GM12874 (cell line): ENCODE measurements around the gene ATG5.

Source experiments
- TF ChIP-seq, protein P1 (sequence below): IDR thresholded peaks from 2 replicates; pipeline ENCODE4 v1.5.1; 2011; ENCODE audit warnings: low read depth, mild to moderate bottlenecking, control low read depth, low read length, moderate library complexity; ENCODE audit not compliant: insufficient read depth

The ATG5 gene

DNA sequence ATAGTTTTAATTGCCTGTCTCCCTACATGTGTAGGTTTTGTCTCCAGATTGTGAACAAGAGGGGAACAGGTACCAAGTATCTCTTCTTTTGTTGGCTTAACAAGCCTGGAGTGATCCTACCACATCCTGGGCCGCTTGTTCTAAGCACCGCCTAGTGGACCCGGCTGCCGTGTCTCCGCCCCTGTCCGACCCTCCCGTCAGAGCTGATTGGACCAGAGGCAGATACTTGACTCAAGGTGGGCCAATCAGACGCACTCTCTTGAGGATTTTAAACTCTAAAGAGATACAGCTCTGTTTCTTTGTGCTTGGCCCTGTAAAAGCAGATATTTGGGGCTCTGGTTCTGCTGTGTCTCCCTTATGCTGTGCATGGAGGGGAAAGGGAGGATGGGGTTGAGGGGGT is 171.2 kb downstream of the ATG5 start:
- TF ChIP-seq, protein P1, sequence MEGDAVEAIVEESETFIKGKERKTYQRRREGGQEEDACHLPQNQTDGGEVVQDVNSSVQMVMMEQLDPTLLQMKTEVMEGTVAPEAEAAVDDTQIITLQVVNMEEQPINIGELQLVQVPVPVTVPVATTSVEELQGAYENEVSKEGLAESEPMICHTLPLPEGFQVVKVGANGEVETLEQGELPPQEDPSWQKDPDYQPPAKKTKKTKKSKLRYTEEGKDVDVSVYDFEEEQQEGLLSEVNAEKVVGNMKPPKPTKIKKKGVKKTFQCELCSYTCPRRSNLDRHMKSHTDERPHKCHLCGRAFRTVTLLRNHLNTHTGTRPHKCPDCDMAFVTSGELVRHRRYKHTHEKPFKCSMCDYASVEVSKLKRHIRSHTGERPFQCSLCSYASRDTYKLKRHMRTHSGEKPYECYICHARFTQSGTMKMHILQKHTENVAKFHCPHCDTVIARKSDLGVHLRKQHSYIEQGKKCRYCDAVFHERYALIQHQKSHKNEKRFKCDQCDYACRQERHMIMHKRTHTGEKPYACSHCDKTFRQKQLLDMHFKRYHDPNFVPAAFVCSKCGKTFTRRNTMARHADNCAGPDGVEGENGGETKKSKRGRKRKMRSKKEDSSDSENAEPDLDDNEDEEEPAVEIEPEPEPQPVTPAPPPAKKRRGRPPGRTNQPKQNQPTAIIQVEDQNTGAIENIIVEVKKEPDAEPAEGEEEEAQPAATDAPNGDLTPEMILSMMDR, result no peak

DNA sequence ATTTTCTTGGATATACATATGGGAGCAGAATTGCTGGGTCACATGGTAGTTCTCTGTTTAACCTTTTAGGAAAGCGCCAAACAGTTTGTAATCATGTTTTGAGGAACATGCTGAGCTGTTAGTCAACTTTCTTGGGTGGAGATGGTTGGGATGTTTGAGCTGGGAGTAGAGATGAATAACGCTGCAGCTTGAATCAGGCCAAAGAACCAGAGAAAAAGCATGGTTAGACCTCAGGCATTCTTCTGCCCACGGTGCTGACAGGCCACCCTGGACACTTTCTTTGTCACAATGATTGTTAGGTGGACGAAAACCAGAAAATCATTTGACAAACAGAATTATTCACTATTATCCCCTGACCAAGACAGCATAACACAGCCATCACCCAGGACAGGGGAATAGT is 172.6 kb downstream of the ATG5 start:
- TF ChIP-seq, protein P1, result no peak

DNA sequence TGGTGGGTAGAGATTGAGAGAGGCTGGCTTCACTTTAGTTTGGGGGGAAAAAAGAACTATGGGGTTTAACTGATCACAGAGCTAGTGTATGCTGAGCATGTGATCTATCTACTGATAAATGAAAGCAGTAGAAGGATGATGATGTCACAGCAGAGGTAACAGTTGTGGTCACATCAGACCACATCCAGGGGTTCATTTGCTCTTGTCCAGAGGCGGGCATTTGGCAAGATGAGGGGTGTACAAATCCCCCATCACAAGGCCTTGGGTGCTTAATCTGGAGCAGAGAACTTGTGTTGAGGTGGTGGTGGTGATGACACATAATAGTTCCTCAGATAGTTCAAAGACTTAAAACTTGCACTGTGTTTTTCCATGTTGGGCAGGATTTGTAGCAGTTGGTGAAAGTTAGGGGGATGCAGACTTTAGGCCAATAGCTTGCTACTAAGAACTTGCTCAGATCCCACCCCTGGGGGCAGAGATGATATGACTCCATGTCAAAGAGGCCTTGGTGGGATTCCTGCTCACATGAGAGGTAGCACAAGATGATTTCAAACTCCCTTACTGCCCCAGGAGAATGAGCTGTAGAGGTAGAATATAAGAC is 176.0 kb downstream of the ATG5 start:
- TF ChIP-seq, protein P1, result no peak

DNA sequence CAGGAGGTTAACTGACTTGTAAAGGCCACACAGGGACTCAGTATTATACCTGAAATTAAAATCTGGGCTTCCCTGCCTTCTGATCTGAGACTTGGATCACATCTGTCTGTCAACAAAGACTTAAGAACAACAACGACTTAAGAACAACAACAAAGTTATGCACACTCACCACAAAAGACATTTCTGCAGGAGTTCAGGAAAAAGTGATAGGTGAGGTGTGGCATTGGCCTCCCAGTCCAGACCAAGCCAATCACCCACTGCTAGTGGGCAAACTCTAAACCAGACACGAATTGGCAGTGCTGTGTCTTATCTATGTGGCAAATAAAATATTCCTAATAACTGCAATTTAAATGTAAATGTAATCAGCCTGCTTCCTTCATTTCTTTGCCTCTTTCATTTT is 178.1 kb downstream of the ATG5 start:
- TF ChIP-seq, protein P1, result no peak

DNA sequence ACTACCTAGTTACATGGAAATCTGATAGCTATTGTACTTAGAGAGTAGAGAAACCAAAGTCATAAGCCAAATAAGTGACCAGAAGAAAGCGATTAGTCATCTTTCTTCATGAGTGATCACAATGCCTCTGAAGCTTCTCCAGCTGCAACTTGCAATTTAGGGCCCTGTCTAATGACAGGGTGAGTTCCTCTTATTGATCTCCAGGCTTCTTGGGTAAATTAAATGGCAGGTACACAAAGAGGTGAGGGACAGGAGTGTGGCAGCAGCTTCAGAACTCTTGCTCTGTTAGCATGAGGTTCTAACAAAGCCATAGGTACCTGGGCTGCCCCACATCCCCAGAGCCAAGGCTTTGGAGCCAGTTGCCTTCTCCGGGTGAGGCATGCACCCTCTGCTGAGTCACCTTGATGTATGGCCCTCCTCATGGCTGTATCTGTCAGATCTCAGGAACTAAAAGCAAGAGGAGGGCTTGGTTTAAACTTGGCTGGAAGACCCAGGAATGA is 178.7 kb downstream of the ATG5 start:
- TF ChIP-seq, protein P1, result no peak

DNA sequence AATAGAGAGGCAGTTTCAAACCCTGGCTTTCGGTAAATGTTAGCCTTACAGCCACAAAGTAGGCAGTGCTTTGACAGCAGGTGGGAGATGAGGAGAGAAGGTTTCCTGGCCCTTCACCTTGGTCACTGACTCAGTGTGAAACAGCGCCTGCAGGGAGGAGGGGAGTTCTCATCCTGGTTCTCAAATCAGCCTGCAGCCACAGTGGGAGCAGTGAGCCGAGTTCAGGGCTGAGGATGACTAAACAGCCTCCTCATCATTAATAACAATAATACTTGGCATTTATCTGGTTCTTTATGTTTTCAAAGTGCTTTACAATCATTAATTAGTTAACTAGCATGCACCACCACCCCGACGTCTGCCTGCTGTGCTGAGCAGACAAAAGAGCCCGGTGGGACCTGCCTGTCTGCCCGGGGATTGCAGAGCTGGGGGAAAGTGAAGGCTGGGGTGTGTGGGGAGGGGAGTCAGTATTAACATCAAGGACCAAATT is 179.8 kb downstream of the ATG5 start:
- TF ChIP-seq, protein P1, result no peak

DNA sequence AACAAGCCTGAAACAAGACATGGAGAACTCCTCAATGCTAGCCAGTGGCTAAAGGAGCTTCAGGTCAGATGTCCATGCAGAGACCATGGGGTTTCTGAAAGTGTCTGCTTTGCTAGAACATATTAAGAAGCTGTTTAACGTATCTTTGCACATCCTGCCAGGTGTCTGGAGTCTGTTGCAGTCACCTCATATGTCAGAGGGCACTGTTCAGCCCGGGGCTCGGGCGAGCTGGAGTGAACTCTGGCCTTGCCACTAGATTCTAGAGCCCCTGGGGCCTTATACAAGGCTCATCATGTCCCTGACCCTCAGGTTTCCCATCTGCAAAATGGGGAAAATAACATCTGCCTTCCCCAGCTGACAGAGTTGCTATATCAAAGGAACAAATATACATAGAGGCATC is 180.4 kb downstream of the ATG5 start:
- TF ChIP-seq, protein P1, result no peak
